ENCODE results near the gene ROR1. TPM values are rescaled to one million over a fixed set of nuclear protein-coding genes. Genes with fewer than 3 reads are reported as not detected.

ROR1 gene
- total and polyA plus RNA-seq, 2 donors (not counting 3 experiments of a cell fraction or from before 2014, with no cell fraction given): 2.6 to 3.5 TPM

DNA sequence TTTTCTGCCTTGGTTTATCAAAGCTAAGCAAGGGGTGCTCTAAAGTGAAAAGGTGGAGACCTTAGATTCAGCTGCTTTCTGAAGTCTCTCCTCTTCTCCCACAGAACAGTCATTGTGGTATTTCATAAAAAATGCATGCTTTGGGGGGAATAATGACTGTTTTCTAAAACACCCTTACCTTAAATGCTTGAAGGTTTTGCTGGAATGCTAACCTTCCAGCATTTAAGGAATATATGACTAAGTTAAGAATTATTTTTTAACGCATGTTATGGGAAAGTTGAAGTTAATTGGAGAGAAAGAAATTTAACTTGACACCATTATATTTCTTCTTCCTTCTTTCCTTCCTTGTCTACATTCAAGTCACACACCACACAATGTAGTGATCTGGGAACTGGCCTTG, 162.5 kb downstream of the ROR1 start:
- no peaks in the 10 kb centered on the region for H3K27me3 ChIP-seq (ENCODE audit: control insufficient read depth in 2 of 2, insufficient read depth in 2 of 2, low read length in 2 of 2)
- CTCF ChIA-PET: interaction anchor here (1.3 to 3.7 kb wide), 3 partner anchors 201 to 244 kb away, joined by 4 to 37 read pairs (median 5); no protein-coding TSS in a partner anchor
- no peak overlapping the region for H2AFZ ChIP-seq (ENCODE audit: low read depth, low read length)
- H3K9ac ChIP-seq (replicated peaks; ENCODE audit: extremely low read depth, insufficient read depth, low read length): no peak overlapping the region
- dilution Hi-C loops (cut with MboI; ENCODE audit: extremely low pct_ligation_motif_present, low sequenced_read_pairs) (no loop called here), intact Hi-C loops (cut with micrococcal nuclease) (loop anchor here (5.0 kb wide), 1 partner anchor 201 kb away; no protein-coding TSS in a partner anchor)
- no peaks in the 10 kb centered on the region for H3K9me3 ChIP-seq (replicated peaks; ENCODE audit: control insufficient read depth, insufficient read depth, low read length)
- H3K4me2 ChIP-seq (ENCODE audit: insufficient read depth, low read length): no peak overlapping the region
- POLR2A ChIA-PET: no interaction called here
- no peaks in the 10 kb centered on the region for H4K20me1 ChIP-seq (replicated peaks; ENCODE audit: control insufficient read depth, extremely low read depth, insufficient read depth, low read length)
- H3K4me1 ChIP-seq (ENCODE audit: control insufficient read depth, extremely low read depth, insufficient read depth, low read length): no peaks in the 10 kb centered on the region
- TF ChIP-seq POLR2A (IDR thresholded peaks at IDR 0.05; ENCODE audit: low read depth, low read length) (no peak), MYC (IDR thresholded peaks at IDR 0.05; ENCODE audit: low read depth, low read length) (no peak), EZH2 (IDR thresholded peaks at IDR 0.05; ENCODE audit: borderline replicate concordance, low read depth, low read length, severe bottlenecking) (no peak), FOS (IDR thresholded peaks at IDR 0.05; ENCODE audit: borderline replicate concordance, insufficient read depth, low read length) (no peak), POLR2AphosphoS5 (IDR thresholded peaks at IDR 0.05; ENCODE audit: insufficient read depth, low read depth, low read length) (no peak), GATA2 (IDR thresholded peaks at IDR 0.05; ENCODE audit: insufficient read depth, insufficient read length, low read depth, low read length) (no peak), JUN (IDR thresholded peaks at IDR 0.05; ENCODE audit: borderline replicate concordance, insufficient read depth, insufficient read length, low read depth) (no peak)
- TF ChIP-seq, protein P1, sequence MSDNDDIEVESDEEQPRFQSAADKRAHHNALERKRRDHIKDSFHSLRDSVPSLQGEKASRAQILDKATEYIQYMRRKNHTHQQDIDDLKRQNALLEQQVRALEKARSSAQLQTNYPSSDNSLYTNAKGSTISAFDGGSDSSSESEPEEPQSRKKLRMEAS (IDR thresholded peaks at IDR 0.05; ENCODE audit: insufficient read depth, insufficient read length): no peak
- TF ChIP-seq, protein P2, sequence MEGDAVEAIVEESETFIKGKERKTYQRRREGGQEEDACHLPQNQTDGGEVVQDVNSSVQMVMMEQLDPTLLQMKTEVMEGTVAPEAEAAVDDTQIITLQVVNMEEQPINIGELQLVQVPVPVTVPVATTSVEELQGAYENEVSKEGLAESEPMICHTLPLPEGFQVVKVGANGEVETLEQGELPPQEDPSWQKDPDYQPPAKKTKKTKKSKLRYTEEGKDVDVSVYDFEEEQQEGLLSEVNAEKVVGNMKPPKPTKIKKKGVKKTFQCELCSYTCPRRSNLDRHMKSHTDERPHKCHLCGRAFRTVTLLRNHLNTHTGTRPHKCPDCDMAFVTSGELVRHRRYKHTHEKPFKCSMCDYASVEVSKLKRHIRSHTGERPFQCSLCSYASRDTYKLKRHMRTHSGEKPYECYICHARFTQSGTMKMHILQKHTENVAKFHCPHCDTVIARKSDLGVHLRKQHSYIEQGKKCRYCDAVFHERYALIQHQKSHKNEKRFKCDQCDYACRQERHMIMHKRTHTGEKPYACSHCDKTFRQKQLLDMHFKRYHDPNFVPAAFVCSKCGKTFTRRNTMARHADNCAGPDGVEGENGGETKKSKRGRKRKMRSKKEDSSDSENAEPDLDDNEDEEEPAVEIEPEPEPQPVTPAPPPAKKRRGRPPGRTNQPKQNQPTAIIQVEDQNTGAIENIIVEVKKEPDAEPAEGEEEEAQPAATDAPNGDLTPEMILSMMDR (IDR thresholded peaks at IDR 0.05; ENCODE audit: extremely low read depth in 1 of 2, insufficient read depth in 1 of 2, low read depth in 1 of 2, low read length in 2 of 2): no peak
- no TSS peak for BruUV-seq (replicated peaks)
- no peaks in the 10 kb centered on the region for H3K36me3 ChIP-seq (ENCODE audit: control insufficient read depth in 2 of 2, extremely low read depth in 1 of 2, insufficient read depth in 2 of 2, low read length in 2 of 2)
- no peak overlapping the region for H3K4me3 ChIP-seq (replicated peaks in 1 of 3; ENCODE audit: insufficient read depth in 1 of 3, low read depth in 1 of 3, low read length in 3 of 3)
- FAIRE-seq (no peak), DNase-seq (ENCODE audit: low read depth, low spot score) (no peak)
- H3K27ac ChIP-seq (ENCODE audit: insufficient read depth, low read depth, low read length): no peak overlapping the region
- no peaks in the 10 kb centered on the region for H3K9me1 ChIP-seq (replicated peaks; ENCODE audit: control insufficient read depth, extremely low read depth, insufficient read depth, low read length)
- H3K79me2 ChIP-seq (ENCODE audit: control insufficient read depth, insufficient read depth, low read length): no peaks in the 10 kb centered on the region

Data from endothelial cell of umbilical vein (primary cell).